GM19324 (cell line): ENCODE results near the gene MEP1A.
"Not testable (repeated sequence)": the region's sequence is repeated elsewhere in the genome, so short reads cannot be mapped to it uniquely, and the experiment has no call there.

ENCODE experiments used
- ATAC-seq: cut with Tn5 transposase; IDR thresholded peaks from one replicate; pipeline ENCODE4 v1.9.1; 2021; ENCODE audit warnings: mild to moderate bottlenecking, moderate library complexity; ENCODE audit not compliant: unreplicated experiment, low FRiP score

MEP1A gene

DNA sequence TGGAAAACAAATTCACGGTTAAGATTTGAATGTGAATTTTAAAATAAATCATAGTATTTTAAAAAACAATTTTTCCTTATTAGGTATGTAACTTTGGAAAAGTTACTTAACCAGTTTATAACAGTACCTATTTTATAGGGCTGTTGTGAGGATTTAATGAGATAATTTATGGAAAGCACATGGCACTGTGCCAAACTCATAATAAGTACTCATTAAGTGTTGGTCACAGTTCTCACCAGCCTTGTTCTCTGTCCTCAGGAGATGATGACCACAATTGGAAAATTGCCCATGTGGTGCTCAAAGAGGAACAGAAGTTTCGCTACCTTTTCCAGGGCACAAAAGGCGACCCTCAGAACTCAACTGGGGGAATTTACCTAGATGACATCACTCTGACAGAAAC is 39.6 kb downstream of the MEP1A start:
- ATAC-seq: no peak

DNA sequence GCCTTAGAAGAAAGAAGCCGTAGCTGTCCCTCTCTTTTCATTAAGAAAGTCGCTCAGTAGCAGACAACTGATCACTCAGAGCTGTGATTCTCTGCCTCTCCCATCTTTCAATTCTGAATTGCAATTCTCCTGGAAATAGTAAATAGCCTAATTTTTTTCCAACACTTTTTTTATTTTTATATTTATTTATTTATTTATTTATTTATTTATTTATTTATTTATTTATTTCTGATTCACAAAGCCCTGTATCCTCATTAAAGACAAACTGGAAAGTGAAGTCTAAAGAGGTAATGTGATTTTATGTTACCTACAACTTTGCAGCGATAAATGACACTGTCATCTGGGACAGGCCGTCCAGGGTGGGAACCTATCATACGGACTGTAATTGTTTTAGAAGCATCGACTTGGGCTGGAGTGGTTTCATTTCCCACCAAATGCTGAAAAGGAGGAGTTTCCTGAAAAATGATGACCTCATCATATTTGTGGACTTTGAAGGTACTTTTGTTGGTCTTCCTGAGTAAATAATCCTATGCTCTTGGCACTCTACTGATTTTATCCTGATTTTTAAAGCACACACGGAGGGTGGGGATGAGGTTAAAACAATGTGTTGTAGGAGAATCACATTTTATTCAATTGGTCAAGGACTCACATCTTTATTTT is 41.2 kb downstream of the MEP1A start:
- not testable (repeated sequence) for ATAC-seq

DNA sequence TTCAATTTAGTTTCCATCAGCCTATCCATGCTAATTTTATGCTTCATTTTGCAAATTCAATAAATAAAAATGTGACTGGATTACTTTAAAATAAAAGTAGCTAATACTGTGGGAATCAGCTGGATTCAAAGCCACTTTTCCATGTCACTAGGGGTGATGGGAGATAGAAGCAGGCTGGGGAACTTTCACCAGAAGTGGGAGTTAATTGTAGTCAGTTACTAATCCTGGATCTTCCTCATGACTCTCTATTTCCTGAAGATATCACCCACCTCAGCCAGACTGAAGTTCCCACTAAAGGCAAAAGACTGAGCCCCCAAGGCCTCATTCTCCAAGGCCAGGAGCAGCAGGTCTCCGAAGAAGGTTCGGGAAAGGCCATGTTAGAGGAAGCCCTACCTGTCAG is 41.8 kb downstream of the MEP1A start:
- not testable (repeated sequence) for ATAC-seq

DNA sequence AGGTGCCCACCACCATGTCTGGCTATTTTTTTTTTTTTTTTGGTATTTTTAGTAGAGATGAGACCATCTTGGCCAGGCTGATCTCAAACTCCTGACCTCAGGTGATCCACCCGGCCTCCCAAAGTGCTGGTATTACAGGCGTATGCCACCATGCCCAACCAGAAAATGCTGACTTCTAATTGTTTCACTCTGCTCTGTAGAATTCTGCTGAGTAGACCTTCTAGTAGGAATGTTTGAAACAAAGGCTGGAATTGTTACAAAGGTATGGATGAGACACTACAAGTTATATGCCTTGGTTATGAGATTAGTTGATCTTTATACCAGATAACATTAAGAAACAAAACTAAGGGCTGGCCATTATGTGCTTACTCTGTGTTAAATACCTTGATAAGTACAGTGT is 44.8 kb downstream of the MEP1A start:
- no peak for ATAC-seq

DNA sequence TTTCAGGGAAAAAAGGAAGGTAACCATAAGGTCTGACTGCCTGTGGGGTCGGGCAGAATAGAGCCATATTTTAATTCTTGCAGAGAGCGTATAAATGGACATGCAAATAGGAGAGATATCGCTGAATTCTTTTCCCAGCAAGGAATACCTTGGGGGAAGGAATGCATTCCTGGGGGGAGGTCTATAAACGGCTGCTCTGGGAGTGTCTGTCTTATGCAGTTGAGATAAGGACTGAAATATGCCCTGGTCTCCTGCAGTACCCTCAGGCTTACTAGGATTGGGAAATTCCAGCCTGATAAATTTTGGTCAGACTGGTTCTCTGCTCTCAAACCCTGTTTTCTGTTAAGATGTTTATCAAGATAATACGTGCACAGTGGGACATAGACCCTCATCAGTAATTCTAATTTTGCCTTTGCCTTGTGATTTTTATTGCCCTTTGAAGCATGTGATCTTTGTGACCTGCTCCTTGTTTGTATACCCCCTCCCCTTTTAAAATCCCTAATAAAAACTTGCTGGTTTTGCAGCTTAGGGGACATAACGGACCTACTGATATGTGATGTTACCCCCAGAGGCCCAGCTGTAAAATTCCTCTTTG is 49.2 kb downstream of the MEP1A start:
- not testable (repeated sequence) for ATAC-seq

DNA sequence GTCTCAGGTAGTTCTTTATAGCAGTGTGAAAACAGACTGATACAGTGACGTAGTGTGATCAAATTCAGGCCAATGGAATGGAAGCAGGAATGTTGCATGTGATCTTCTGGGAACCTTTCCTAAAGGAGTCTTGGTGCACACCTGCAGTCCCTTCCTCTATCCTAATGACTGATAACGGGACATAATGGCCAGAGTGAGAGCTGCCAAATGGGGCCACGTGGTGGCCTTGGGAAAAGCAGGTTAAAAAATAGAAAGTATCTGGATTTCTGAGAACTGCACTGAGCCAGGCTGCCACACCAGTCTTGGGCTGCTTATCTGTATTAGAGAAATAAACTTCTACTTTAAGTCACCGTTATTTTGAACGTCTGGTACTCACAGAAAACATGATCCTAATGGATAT is 51.9 kb downstream of the MEP1A start:
- no peak for ATAC-seq

DNA sequence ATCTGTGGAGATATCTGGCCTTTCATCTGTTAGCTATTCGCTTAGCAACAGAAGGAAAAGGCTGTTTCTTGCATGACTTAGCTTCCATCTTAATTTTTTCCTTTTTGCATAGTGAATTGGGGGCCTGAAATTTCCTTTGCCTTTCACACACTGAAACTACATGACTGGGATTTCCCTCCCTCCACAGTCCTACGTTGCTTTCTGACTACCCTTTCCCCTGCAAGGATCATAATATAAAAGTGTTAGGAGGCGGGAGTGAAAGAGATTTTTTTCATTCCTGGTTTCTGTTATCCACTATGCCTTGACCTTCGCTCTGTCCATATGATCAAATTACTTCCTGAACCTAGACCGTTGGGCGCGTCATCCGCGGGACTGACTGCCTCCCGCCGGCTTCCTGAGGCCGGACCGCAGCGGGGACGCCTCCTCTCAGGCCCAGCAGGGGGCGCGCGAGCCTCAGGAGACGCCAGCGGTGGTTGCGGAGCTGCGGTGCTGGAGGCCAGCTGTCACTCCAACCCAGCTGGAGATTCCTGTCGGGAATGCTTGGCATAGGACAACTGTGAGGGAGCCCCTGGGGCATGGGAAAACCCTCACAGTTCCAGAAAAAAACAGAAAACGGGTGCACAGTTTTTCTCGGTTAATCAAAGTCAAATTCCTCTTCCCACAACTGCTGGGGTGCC is 55.6 kb downstream of the MEP1A start:
- no peak for ATAC-seq

DNA sequence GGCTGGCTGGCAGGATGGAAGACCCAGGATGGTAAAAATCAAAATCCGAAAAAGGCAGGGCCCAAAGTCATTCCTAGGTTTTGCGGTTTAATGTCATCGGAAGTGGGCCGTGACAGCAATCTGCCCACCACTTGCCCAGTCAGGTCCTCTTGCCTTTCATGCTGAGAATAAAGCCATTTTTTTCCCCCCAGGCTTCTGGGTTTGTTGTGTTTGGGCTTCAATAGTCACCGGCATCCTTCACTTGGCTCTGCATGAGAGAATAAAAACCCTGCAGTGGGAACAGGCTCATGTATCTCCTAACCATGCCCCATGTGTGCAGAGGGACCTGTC is 56.1 kb downstream of the MEP1A start:
- ATAC-seq: no peak

DNA sequence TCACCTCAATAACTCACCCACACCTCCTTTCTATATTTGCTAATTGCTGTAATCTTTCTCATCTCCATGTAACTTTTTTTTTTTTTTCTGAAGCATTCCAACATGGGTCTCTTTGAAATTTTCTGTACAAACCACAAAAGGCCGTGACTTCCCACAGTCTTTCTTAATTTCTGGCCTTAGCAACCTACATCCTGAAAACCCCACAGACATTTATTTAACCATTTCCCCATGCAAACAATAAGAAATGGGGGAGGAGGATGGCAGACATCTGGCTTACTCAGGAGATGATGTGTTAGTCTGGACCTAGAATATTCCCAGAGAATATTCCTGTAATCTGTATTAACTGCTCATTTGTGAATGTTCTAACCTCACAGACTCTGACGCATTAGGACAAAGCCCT is 57.6 kb downstream of the MEP1A start:
- no peak for ATAC-seq

DNA sequence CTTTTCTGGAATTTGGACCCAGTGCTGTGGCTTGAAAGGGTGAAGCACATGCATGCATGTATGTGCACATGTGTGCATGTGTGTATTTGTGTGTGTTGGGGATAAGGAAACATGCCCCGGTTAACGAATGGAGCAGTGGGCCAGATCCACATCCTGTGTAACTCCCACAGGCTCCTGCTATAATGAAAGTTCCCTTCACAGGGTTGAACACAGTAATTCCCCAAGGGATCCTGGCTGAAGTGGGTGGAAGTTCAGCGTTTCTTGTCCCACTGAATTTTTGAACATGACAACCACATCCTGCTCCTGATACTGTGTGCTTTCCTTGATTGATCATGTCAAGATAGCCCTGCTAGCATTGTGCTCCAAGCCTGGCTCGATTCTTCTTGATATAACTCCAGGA is 58.4 kb downstream of the MEP1A start:
- ATAC-seq: not testable (repeated sequence)

DNA sequence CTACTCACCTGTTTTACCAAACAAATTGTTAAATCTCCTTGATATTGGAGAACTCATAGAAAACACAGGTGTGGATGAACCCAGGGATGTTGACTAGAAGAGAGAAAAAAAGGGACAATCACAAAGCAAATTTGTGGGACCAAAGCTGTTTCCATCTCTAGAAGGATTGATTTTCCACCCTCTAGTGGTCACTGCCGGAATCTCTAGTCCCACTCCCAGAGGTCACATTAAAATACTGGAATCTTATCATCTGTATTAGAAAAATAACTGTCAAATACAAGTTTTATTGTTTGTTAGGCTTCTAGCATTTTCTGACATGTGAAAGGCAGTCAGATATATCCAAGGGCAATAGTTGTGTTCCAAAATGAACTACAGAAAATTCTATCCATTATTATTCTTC is 62.8 kb downstream of the MEP1A start:
- ATAC-seq: not testable (repeated sequence)

DNA sequence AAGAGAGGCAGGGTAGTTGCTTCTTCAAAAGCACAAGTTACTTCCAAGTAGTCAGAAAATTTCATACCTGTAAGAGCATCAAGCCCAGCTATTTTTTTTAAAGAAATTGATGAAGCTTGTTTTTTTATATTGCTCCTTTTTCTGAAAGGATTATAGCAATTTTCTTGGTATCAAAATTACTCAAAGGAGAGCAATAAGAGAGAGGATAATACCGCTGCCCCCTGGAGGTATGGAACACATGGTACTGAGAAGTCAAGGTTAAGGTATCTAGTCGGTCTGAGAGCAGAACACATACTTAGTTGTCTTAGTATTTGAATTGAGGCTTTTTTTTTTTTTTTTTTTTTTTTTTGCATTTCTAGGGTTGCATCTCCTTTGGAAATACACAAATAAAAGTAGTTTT is 69.2 kb downstream of the MEP1A start:
- no peak for ATAC-seq

DNA sequence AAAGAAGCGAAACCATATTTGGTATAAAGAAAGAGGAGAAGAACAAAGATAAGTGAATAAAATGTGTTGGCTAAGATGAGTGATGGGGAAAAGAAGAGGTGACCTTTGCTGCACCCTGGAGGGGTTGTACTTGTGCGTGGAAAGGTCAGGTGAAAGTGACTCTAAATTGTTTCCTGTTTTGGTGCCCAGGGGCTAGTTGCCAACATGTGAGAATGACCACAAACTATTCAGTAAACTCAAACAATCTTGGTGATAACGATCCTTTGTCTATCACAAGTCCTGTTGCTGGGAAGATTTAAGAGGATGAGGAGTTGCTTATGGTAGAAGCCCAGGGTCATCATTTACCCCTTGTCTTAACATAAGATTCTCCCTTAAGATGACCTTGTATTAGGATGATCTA is 70.6 kb downstream of the MEP1A start:
- no peak for ATAC-seq

DNA sequence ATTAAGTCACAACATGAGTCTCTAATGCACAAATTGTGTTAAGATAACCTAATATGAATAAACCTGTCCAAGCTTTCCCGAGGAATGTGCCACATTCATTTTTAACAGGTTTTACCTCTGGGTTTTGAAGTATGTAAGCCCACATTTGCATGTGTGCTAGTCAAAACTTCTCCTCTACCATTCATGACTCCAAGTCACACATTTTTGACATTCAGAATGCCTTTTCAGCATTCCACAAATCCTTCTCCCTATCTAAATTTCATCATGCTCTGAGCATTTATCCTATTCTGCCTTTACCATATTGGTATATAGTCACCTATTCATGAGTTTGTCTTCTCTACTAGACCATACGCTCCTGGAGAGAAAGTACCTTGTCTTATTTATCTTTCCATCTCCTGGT is 72.0 kb downstream of the MEP1A start:
- ATAC-seq: no peak

DNA sequence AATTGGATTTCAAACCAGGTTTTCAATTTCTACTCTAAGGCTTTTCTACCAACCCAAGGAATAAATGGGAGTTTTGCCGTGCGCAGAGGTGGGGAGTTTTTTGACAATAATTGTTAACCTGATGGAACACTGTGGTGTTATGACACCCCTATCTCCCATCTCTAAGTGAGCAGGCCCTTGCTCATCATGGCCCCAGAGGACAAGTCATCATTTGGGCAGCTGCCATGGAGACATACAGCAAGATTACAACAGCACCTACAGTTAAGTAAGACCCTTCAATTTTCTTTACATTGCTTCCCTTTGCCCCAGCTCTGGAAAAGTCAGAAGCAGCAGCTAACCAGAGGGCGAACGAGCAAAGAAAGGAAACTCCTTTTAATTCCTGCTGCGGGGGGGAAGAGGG is 74.2 kb downstream of the MEP1A start:
- ATAC-seq: no peak

DNA sequence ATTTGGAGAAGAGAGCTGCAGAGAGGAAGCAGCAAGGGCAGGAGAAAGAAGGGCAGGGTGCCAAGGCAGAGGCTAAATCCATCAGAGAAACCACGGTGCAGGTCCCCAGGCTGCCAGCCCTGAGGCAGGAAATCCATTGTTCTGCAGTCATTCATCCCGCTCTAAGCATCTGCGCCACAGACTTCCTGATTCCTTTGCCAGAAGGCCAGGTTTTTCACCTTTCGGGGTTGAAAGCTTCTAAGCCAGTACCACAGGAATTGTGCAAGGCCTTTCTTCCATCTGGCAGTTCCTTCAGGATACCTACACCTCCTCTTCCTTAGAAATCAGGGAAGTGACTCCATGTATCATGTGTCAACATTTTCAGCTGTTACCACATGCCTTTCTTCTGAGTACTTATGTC is 82.9 kb downstream of the MEP1A start:
- ATAC-seq: no peak

DNA sequence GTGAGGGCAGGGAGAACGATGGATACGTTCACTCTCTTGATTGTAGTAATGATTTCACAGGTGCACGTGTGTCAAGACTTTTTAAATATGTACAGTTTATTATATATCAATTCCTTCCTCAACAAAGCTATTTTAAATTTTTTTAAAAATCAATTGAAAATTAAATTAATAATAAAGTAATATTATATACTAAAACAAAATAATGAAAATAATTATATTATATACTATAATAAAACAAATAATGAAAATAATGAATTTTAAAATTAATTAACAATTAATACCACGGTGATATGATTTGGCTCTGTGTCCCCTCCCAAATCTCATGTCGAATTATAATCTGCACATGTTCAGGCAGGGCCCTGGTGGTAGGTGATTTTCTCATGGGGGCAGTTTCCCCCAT is 85.8 kb downstream of the MEP1A start:
- no peak for ATAC-seq

DNA sequence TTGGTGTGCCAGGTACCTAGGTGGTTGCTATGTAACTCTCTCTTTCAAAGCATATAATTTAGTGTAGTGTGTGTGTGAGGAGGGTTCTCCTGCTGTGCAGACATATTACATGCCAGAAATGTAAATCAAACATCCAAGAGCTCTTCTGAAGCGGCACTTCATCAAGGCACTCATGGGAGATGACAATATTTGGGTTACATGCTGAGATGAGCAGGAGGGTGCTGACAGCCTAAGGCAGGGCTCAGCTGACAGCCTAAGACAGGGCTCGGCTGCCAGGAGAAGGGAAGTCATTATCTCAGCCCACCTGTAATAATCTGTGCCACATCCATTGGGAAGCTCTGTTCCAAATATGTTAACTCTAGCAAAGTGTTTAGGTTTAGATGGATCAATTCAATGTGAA is 89.5 kb downstream of the MEP1A start:
- no peak for ATAC-seq

DNA sequence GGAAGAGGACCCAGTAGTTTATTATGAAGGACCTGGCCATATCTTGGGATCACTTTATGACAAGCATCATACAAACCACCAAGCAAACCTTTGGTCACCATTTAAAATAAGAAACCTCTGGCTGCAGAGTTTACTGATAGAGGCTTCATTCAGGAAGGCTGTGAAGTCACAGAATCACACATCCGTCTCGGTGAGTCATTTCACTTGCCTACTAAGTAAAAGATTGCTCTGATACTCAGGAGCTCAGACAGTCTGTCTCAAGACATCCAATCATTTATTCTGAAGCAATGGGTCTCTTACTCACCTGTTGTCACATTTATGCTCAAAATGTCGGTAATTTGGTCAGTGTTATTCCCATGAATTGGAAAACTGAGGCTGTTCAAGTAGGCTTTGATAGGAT is 94.8 kb downstream of the MEP1A start:
- ATAC-seq: no peak

DNA sequence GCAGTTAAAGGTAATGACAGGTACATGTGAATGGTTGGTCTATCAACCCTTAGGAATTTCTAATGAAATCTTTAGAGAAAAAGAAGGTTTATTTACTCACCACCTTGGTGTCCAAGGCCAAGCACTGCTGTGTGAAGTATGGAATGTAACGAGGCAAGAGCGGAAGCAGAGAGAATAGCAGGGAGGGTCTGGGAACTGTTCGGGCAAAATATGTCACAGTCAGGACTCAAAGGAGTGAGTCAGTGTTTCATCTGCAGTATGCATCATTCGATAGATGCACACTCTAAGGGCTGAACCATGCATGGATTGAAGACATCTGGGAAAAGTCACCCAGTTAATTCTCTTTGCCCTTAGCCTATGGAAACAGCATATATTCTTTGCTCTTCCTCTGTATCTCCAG is 95.4 kb downstream of the MEP1A start:
- ATAC-seq: no peak
